MV-4-11 (cell line): ENCODE results near the gene TRHDE.
A peak's percentile ranks its signal among the peaks of the same experiment; 100 is the strongest.
"Not testable (repeated sequence)": the region's sequence is repeated elsewhere in the genome, so short reads cannot be mapped to it uniquely, and the experiment has no call there.

Experiments
- DNase-seq: peaks from one replicate; lab custom pipeline; 2025; lab: John Stamatoyannopoulos, UW

TRHDE gene

GRCh38 chr12:72520044-72520678 lies 248.0 kb downstream of the TRHDE start:
- not testable (repeated sequence) for DNase-seq

DNA sequence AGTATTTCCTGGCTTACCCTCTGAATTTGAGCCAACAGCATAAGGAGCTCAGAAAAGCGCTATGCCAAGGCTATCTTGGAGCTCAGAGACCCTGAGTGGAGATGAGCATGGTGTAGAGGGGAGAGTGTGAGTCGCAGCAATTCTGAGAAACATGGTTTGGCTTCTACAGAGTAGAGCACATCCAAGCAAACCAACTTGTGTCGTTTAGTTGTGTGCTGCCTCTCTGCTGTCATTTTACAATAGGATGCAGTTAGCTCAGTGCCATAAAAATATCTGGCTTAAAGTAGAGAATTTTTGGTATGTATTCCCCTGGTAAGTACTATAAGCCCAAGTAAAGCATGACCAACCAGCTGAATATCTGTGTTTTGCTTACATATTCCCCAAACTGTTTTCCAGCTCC lies 249.2 kb downstream of the TRHDE start:
- no peak for DNase-seq

DNA sequence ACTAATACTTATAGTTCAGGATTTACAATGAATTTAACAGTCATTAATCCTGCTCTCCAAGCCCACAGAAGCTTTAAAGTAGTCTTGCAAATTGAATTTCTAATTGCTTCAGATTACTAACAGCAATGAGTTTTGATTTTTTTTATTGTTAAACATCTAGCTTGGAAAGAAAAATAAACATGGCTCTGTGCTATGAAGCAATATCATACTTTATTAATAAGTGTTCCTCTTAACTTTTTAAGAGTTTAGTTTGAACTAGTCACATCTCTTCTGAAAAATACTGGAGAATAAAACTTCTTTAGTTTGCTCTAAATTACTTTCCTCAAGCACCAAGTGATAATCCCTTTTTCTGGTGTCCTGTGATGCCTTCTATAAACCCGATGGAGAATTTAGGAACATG lies 250.2 kb downstream of the TRHDE start:
- no peak for DNase-seq

DNA sequence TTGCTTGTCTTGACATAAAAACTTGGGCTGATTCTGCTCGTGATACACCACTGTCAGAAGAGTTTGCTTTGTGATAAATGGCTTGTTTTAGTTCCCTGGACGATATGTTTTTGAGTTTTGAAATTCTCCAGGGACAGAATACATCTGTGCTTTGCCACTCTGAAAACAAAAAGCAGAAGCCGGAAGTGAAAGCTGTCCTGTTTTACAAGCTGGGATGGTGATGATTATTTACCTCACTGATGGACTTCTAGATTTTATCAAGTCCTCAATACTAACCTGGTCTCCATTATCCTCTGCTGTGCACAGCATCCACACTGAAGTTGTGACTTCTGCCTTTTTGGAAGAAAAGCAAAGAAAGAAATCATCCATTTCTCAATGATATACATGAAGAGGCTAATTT lies 251.6 kb downstream of the TRHDE start:
- peak; percentile 6 for DNase-seq

DNA sequence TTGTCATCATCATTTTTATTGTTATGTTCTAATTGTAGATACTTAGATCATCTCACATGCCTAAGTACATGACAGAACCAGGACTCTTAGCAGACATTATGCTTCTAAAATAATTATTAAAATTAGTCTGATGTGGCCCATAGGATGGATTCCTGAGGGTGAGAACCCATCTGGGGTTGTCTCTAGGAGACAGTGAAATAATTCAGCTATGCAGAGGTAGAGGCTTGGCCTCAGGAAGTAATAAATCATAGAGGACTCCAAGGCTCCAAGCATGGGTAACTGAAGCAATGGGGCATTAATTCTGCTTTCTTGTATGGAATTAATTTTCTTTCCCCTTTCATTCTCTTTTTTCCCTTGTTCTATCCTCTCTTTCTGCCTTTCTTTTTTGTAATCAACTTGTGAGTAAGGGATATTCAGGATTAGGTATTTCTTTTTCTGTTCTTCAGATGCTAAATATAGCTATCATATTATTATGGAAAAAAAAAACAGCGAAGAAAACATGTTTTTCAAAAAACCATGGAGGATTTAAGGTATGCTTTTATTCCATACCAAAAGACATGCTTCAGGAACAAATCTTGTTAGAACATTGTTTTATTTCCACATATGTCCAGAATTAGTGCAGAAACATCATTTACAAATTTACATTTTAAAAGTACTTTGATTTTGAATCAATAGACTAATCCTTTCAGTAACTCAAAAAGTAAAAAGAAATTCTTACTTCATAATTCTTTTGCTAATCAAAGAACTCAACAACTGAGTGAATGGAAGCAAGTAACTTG lies 263.2 kb downstream of the TRHDE start:
- DNase-seq, result no peak

- no peak for DNase-seq
Observed at GRCh38 chr12:72540811-72541210, 268.6 kb downstream of the TRHDE start.

DNA sequence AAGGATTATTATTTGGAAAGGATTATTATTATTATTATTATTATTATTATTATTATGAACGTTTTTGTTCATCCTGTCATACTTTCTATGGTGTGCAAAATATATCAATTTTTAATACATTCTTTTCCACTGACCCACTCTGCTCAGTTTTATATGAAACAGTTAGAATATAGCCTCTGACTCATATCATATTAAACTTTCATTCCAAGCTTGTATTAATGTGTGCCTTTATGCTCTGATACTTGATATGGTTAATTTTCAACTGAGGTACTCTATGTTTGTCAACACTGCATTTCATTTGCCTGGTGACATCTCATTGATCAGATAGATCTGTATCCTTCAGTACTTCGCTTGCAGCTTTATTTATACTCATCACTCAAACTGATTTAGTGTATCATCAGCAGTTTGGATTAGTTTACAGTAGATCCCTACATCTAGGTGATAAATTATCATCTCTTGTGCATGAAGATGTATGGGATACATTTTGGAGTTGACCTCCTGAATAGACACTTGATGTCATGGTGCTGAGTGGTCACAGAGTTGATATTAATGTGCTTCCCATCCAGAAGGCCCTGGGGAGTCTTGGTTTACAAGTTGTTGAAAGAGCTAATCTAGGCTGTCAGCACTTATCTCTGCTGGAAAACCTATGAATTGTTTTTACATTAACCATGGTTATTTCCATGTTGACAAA lies 271.8 kb downstream of the TRHDE start:
- no peak for DNase-seq

DNA sequence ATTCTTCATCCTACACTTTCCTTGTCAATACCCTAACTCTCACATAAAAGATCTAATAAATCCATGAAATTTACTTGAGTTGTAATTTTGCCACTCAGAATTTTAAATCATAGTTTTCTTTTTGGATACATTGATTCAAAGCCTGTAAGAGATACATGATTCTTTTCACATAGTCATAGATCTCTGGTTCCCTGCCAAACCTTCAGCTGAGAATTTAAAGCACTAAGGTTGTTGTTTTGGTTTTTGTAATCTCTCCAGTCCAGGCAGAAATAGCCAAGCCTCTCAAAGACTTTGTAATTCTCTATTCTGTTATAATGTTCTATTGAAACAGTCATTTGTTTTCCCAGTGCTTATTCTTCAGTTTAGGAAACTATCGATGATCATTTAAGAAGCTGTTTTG lies 273.9 kb downstream of the TRHDE start:
- no peak for DNase-seq

- DNase-seq, result no peak
Observed at GRCh38 chr12:72547573-72547972, 275.4 kb downstream of the TRHDE start.

DNA sequence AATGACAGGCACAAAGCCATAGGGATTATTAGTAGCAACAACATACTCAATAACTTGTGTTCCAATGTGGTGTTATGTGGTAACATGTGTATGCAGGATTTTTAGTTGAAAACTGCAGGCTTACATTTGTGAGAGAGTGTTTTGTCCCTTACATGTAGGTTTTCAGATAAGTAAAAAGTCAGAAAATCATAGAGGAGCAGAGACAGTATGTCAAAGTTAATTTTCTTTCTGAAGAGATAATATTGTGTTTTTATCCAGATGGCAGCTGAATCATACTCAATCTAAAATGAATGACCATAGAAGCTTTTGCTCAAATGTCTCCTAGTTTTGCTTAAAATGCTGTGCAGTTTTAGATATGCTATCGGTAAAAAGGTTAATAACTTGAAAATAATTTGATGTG lies 277.0 kb downstream of the TRHDE start:
- no peak for DNase-seq

GRCh38 chr12:72560003-72560769 lies 288.0 kb downstream of the TRHDE start:
- DNase-seq, result no peak

DNA sequence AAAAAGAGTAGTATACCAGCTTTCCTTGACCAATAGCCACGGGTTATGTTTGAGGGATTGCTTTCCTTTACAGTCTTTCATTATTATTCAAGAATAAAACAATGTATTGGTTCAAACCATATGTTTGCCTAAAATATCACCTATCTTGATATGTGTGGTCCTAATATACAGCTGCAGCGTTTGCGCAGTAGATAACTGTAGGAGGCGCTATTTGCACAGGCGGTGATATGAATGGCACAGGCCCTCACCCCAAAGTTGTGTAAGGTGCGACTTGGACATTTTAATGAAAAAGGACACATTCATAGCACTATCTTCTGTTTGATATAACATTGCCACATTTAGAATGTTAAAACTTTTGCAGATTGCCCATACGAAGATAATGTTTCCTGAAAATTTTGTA lies 298.4 kb downstream of the TRHDE start:
- peak; percentile 0 for DNase-seq

- no peak for DNase-seq
Observed at GRCh38 chr12:72574138-72574537, 302.0 kb downstream of the TRHDE start.

DNA sequence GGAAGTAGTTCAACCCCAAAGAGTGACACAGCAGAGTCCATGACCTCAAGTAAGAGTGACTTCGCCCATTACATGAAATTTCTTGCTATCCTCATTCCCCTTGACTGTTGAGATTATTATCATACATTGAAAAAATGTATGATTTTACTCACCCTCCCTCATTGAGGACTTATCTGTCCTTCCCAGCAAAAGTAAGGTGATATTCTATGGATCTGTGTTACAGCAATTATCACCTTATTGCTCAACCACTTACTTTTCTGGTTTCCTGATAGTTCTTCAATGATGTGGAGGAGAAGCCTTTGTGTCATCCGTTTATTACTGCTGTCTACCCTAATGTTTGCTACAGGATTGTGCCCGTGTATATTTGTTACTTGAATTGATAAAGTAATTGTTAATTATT lies 306.2 kb downstream of the TRHDE start:
- no peak for DNase-seq

DNA sequence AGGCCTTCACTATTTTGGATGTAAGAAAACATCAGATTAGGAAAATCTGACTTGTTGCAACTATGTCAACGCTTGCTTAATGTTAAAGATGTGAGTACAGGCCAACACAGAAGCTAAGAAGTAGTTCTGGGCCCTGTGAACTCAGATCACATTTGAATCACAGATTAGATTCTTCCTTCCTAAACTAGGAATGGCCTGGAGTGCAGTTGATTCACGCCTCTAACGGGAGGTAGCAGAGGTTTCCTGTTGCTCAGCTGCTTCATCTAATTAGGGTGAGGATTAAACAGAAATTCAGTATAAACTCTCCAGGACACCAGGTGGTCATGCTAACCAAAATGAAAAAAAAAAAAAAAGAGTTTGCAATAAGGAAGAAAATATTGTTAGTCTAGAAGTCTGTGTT lies 314.3 kb downstream of the TRHDE start:
- DNase-seq, result no peak

GRCh38 chr12:72602581-72602980 lies 330.4 kb downstream of the TRHDE start:
- DNase-seq, result no peak

DNA sequence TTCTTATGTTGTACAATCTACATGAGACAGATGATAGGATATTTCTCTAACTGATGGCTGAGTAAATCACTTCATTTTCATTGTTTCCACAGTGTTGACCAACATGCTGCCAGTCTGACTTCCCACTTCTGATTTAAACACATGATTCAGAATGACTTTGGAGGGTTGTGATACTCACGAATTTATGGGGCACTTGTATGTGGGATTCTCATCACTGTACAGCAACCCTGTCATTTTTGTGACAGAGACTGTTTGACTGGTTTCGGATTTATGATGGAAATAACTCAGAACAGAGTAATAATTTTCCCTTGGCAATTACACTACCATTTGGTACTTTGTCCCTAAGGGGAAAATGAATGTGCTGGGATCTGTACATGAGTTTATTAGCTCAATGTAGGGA lies 333.8 kb downstream of the TRHDE start:
- no peak for DNase-seq

- no peak for DNase-seq
Observed at GRCh38 chr12:72610342-72610741, 338.2 kb downstream of the TRHDE start.

DNA sequence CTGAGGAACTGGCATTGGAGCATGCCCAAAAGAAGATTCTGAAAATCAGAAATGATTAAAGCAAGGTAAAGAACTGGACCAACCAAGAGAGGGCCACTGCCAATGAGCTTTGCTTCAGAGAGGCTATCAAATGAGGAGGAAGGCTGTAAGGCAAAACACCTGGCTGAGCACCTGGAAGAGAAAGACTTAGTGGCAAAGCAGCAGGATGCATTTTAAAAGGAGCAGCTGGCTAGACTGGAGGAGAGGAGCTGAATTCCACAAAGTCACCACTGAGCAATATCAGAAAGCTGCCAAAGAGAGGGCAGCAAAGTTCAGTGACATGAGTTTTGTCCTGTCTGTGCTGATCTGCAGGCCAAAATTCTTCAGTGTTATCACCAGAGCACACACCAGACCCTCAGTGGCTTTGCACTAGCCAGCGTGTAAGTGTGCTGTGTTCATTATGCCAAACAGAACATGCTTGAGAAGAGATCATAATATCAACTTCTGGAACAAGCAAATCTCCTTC lies 338.7 kb downstream of the TRHDE start:
- no peak for DNase-seq

DNA sequence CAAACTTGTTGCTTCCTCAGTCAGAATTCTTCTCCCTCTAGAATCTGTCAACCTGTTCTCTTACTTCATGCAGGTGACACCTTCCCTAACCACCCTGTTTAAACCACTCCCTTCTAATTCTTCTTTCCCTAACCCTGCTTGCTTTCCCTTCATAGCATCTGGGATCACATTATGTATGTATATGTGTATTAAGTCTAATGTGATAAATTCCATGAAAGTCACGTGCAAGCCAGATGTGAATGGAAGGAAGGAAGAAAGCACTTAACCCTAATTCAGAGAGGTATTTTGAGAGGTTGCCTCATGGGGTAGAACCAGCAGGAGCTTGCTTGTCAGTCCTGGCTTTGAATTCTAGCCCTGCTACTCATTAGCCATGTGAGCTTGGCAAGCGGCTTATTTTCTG lies 340.0 kb downstream of the TRHDE start:
- no peak for DNase-seq

DNA sequence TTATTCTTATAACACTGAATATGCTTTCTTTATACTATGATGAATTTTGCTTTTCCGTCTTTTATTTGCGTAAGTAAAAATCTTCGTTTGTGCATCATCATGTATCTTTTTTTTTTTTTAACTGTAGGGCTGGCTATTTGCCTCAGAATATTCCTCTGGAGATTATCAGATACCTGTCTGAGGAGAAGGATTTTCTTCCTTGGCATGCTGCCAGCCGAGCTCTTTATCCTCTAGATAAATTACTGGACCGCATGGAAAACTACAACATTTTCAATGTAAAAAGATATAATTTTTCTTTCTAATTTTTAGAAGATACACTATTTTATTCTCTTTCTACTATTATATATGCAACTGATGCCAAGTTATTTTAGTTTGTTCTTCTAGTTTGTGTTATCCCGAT lies 346.6 kb downstream of the TRHDE start:
- no peak for DNase-seq

GRCh38 chr12:72622556-72622955 lies 350.4 kb downstream of the TRHDE start:
- no peak for DNase-seq
